Right lobe of liver (tissue), 6 donors: ENCODE data around the gene FAM174C. TPM values are rescaled to one million over a fixed set of nuclear protein-coding genes. Genes with fewer than 3 reads are reported as not detected.

ENCODE experiments used
- ATAC-seq, 4 donors: fragments of 200-7000 bp; cut with Tn5 transposase; one replicate each; pipeline ENCODE4 v1.9.1; 2020; ENCODE audit warnings: mild to moderate bottlenecking in 4 of 4, moderate library complexity in 4 of 4
- DNase-seq, 3 donors: peaks; one replicate each; pipeline ENCODE4 v3.0.0-alpha.2; 2020
- H3K27ac ChIP-seq, 3 donors: fragments of 200-600 bp; one replicate each; pipeline ENCODE4 v1.8.0; 2022
- H3K27me3 ChIP-seq, 2 donors: fragments of 200-600 bp; one replicate each; pipeline ENCODE4 v1.8.0; 2022
- H3K36me3 ChIP-seq, 4 donors: fragments of 200-600 bp; sonication (generic) in 1 of 4; one replicate each; pipeline versions ENCODE4 v1.5.1 to v1.8.0; 2017 to 2022; ENCODE audit warnings: control low read depth in 1 of 4
- H3K4me1 ChIP-seq, 4 donors: fragments of 200-600 bp; sonication (generic) in 1 of 4; one replicate each; pipeline versions ENCODE4 v1.5.1 to v1.8.0; 2017 to 2022; ENCODE audit warnings: control low read depth in 1 of 4
- H3K4me3 ChIP-seq, 3 donors: fragments of 200-600 bp; one replicate each; pipeline ENCODE4 v1.8.0; 2022
- H3K9me3 ChIP-seq, 4 donors: fragments of 200-600 bp; sonication (generic) in 1 of 4; one replicate each; pipeline versions ENCODE4 v1.5.1 to v1.8.0; 2017 to 2022; ENCODE audit warnings: control low read depth in 1 of 4
- CTCF ChIP-seq, 4 donors: fragments of 200-600 bp in 3 of 4; fragments of 450-650 bp in 1 of 4; IDR thresholded peaks; one replicate each; pipeline versions ENCODE4 v1.5.1 to v1.8.0; 2016 to 2022; ENCODE audit warnings: antibody characterized with exemption in 4 of 4, mild to moderate bottlenecking in 2 of 4
- POLR2A ChIP-seq: fragments of 450-650 bp; IDR thresholded peaks from one replicate; pipeline ENCODE4 v1.6.1; 2017; ENCODE audit warnings: antibody characterized with exemption, mild to moderate bottlenecking
- WGBS: methylation state at CpG from one replicate; pipeline ENCODE4 v1.1.6; 2018; ENCODE audit warnings: low coverage, low lambda C conversion rate; ENCODE audit not compliant: insufficient coverage; ENCODE audit errors: missing lambda C conversion rate; 5-methylcytosine and 5-hydroxymethylcytosine counted together
- intact Hi-C, 2 donors: fragments of 100-400 bp; cut with DNase I; formaldehyde crosslinking; loops; one replicate each; pipeline versions ENCODE4 v1.11.2 to v1.14.1; 2022
- total RNA-seq, 6 experiments: library from RNA; depleted of rRNA in 2 of 6; stranded (reverse); fragments of >200 nt in 2 of 6; fragmentation: NEBNext Ultra II Directional in 3 of 6; extraction: Animal tissue kit (Norgen Biotek cat#: 25700) in 3 of 6; gene quantifications; one replicate each; pipeline versions ENCODE4 v1.1.0 to v1.2.4, GENCODE V29; 2016 to 2023
- donor health status: DM: no; HTN: yes; CAD: no.
- donor health status: DM: no; HTN: no; CAD: no.
- donor health status: DM: no; HTN: no; CAD: no.
- donor health status: DM: no; HTN: yes; CAD: no.
- donor health status: DM: no; HTN: yes; CAD: no.

The FAM174C gene
- total RNA-seq, 6 experiments from 2014 or later: 34.0 to 103 (median 43.8) TPM

- Histone ChIP-seq H3K9me3 (no peaks in the 10 kb centered on the region), H3K36me3 (no peaks in the 10 kb centered on the region), H3K27ac (no peak overlapping the region), H3K27me3 (no peaks in the 10 kb centered on the region), H3K4me1 (peaks cover 0 to 11% (median 5%) of the 10 kb centered on the region in 4 donors), H3K4me3 (peak overlapping the region in 1 of 3 donors; percentile 28)
- ATAC-seq: no peak
- no peak for DNase-seq
- WGBS: 71% methylated on average over 8 of the region's 12 CpGs
- intact Hi-C loops: no loop called here
- TF ChIP-seq CTCF (IDR thresholded peaks at IDR 0.05): no peak
- no peak for TF ChIP-seq POLR2A
These were observed 49.0 kb downstream of the FAM174C start for GRCh38 chr19:1324249-1324805.

DNA sequence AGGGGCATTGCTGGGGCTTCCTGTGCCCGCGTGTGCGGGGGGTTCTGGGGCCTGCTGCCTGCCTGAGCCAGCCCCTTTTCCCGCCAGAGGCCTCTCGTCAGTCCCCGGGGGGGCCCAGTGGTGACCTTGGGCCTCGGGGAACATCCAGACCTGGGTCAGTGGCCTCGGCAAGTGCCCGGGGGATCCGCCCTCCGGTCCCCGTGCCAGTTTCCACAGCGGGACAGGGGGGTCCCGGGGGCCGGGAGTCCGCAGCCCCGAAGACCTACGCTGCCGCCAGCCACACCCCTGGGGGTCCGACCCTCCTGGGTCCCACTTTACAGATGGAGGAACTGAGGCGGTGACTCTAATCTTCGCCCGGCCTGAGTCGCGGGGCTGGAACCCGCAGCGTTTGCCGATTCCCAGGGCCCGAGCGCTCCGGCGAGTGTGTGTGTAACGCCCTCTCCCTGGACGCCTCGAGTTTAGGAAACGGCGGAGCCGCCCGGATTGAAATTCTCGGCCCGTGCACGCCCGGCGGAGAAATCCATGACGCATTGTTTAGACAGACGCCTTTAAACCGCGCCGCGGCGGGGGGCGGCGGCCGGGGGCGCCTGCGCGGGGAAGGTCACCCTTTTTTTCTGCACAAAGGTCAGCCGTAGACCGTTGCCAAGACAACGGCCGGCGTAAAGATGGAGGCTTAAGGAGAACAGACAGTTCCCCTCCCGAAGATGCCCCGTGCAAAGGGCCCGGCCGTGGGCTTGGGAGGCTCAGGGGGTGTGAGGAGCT lies 49.7 kb downstream of the FAM174C start:
- peak overlapping the region; percentile 3 to 28 (median 26) for H3K4me3 ChIP-seq
- peak; percentile 62 to 73 (median 71) for ATAC-seq
- intact Hi-C loops: no loop called here
- peak in 1 of 3 donors; percentile 46 for DNase-seq
- WGBS: 4% methylated on average over 26 of the region's 66 CpGs
- no peaks in the 10 kb centered on the region for H3K27me3 ChIP-seq
- H3K36me3 ChIP-seq: no peaks in the 10 kb centered on the region
- no peak for TF ChIP-seq POLR2A
- no peak for TF ChIP-seq CTCF (IDR thresholded peaks at IDR 0.05)
- no peak overlapping the region for H3K27ac ChIP-seq
- H3K9me3 ChIP-seq: no peaks in the 10 kb centered on the region
- peaks cover 0 to 11% (median 5%) of the 10 kb centered on the region in 4 donors for H3K4me1 ChIP-seq

GRCh38 chr19:1325568-1326294 lies 50.4 kb downstream of the FAM174C start:
- ATAC-seq: peak in 1 of 4 donors; percentile 33
- H3K27me3 ChIP-seq: no peaks in the 10 kb centered on the region
- H3K36me3 ChIP-seq: no peaks in the 10 kb centered on the region
- peaks cover 0 to 11% (median 5%) of the 10 kb centered on the region in 4 donors for H3K4me1 ChIP-seq
- intact Hi-C loops: no loop called here
- DNase-seq: no peak
- H3K9me3 ChIP-seq: no peaks in the 10 kb centered on the region
- 35% methylated on average over 4 of the region's 38 CpGs for WGBS
- H3K27ac ChIP-seq: no peak overlapping the region
- H3K4me3 ChIP-seq: peak overlapping the region in 1 of 3 donors; percentile 26
- TF ChIP-seq POLR2A (no peak), CTCF (IDR thresholded peaks at IDR 0.05) (no peak)

- TF ChIP-seq CTCF (IDR thresholded peaks at IDR 0.05): no peak
- TF ChIP-seq POLR2A: no peak
- H3K9me3 ChIP-seq: no peaks in the 10 kb centered on the region
- 50% methylated on average over 2 of the region's 14 CpGs for WGBS
- H3K4me3 ChIP-seq: no peak overlapping the region
- H3K27ac ChIP-seq: no peak overlapping the region
- no peaks in the 10 kb centered on the region for H3K36me3 ChIP-seq
- H3K4me1 ChIP-seq: peaks cover 0 to 11% (median 5%) of the 10 kb centered on the region in 4 donors
- ATAC-seq: no peak
- intact Hi-C loops: no loop called here
- no peak for DNase-seq
- H3K27me3 ChIP-seq: no peaks in the 10 kb centered on the region
These were observed 51.8 kb downstream of the FAM174C start for GRCh38 chr19:1327125-1327524.

Other genes starting within 250 kb of the FAM174C start
- 10 to 100 TPM; 16.4 to 53.8 (median 22.2) TPM for gene CNN2, start 248.9 kb upstream of the FAM174C start, total RNA-seq
- 10 to 100 TPM in 3 of 6 experiments, 1 to 10 TPM in 3; 4.8 to 14.6 (median 9.1) TPM for gene ABCA7, start 235.4 kb upstream of the FAM174C start, total RNA-seq
- 1 to 10 TPM; 4.2 to 10.0 (median 7.3) TPM for gene ARHGAP45, start 208.4 kb upstream of the FAM174C start, total RNA-seq
- gene POLR2E, start 180.2 kb upstream of the FAM174C start, total RNA-seq: 100 to 1,000 TPM; 112 to 256 (median 131) TPM
- gene GPX4, start 171.5 kb upstream of the FAM174C start, total RNA-seq: 100 to 1,000 TPM; 204 to 389 (median 212) TPM
- gene SBNO2, start 101.3 kb upstream of the FAM174C start, total RNA-seq: 10 to 100 TPM; 21.5 to 54.4 (median 25.5) TPM
- gene STK11, start 69.8 kb upstream of the FAM174C start, total RNA-seq: 10 to 100 TPM; 23.8 to 34.0 (median 29.5) TPM
- under 1 TPM; 0.15 to 0.62 (median 0.31) TPM for gene CBARP, start 37.5 kb upstream of the FAM174C start, total RNA-seq
- gene ATP5F1D, start 33.8 kb upstream of the FAM174C start, total RNA-seq: 100 to 1,000 TPM in 5 of 6 experiments, 10 to 100 TPM in 1; 98.1 to 240 (median 137) TPM
- gene MIDN, start 26.9 kb upstream of the FAM174C start, total RNA-seq: 10 to 100 TPM; 22.3 to 55.1 (median 29.3) TPM
- gene CIRBP, start 6.2 kb upstream of the FAM174C start, total RNA-seq: 100 to 1,000 TPM in 2 of 6 experiments, 10 to 100 TPM in 4; 69.2 to 111 (median 89.5) TPM
- gene EFNA2, start 10.3 kb downstream of the FAM174C start, total RNA-seq: 10 to 100 TPM in 1 of 6 experiments, 1 to 10 TPM in 5; 4.2 to 10.3 (median 5.6) TPM
- 100 to 1,000 TPM in 2 of 6 experiments, 10 to 100 TPM in 4; 70.1 to 210 (median 85.0) TPM for gene NDUFS7, start 108.4 kb downstream of the FAM174C start, total RNA-seq
- 100 to 1,000 TPM; 151 to 380 (median 221) TPM for gene GAMT, start 126.0 kb downstream of the FAM174C start, total RNA-seq
- 10 to 100 TPM; 22.3 to 50.9 (median 42.2) TPM for gene DAZAP1, start 132.1 kb downstream of the FAM174C start, total RNA-seq
- 1,000 to 10,000 TPM in 2 of 6 experiments, 100 to 1,000 TPM in 4; 334 to 1,615 (median 355) TPM for gene RPS15, start 162.9 kb downstream of the FAM174C start, total RNA-seq
- under 1 TPM in 3 of 6 experiments, not detected in 3; 0.06 to 0.13 (median 0.06) TPM for gene APC2, start 174.6 kb downstream of the FAM174C start, total RNA-seq
- 10 to 100 TPM; 12.2 to 32.7 (median 15.3) TPM for gene C19orf25, start 203.7 kb downstream of the FAM174C start, total RNA-seq
- gene PCSK4, start 214.8 kb downstream of the FAM174C start, total RNA-seq: 1 to 10 TPM; 2.0 to 8.0 (median 3.6) TPM
- 100 to 1,000 TPM; 113 to 218 (median 177) TPM for gene REEP6, start 215.7 kb downstream of the FAM174C start, total RNA-seq
- 1 to 10 TPM; 1.8 to 6.9 (median 4.5) TPM for gene ADAMTSL5, start 237.5 kb downstream of the FAM174C start, total RNA-seq
- not detected for gene PLK5, start 248.5 kb downstream of the FAM174C start, total RNA-seq